HCEC 1CT (cell line): Measurements from ENCODE around the gene CACNG7.
"Not testable (repeated sequence)": the region's sequence is repeated elsewhere in the genome, so short reads cannot be mapped to it uniquely, and the experiment has no call there.

ENCODE experiments used
- DNase-seq: peaks from one replicate; pipeline ENCODE4 v3.0.0-alpha.2; 2017

CACNG7 gene

GRCh38 chr19:53906211-53907192 lies 2.6 kb upstream of the CACNG7 start:
- DNase-seq: peak; percentile 22

GRCh38 chr19:53907193-53907581 lies 1.9 kb upstream of the CACNG7 start:
- DNase-seq: no peak

GRCh38 chr19:53907690-53908089 lies 1.4 kb upstream of the CACNG7 start:
- DNase-seq: no peak

GRCh38 chr19:53908106-53908934 lies 758 bp upstream of the CACNG7 start:
- DNase-seq: peak; percentile 40

GRCh38 chr19:53909471-53910169 lies 542 bp downstream of the CACNG7 start:
- DNase-seq: no peak

- no peak for DNase-seq
These were observed 1.1 kb downstream of the CACNG7 start for GRCh38 chr19:53910170-53910518.

- DNase-seq: no peak
These were observed 3.6 kb downstream of the CACNG7 start for GRCh38 chr19:53912653-53913052.

- no peak for DNase-seq
These were observed 5.9 kb downstream of the CACNG7 start for GRCh38 chr19:53915000-53915399.

GRCh38 chr19:53916004-53916403 lies 6.9 kb downstream of the CACNG7 start:
- DNase-seq: no peak

GRCh38 chr19:53917356-53917755 lies 8.3 kb downstream of the CACNG7 start:
- DNase-seq: no peak

GRCh38 chr19:53927739-53928138 lies 18.7 kb downstream of the CACNG7 start:
- no peak for DNase-seq

- DNase-seq: no peak
These were observed 27.0 kb downstream of the CACNG7 start for GRCh38 chr19:53936029-53936428.

- no peak for DNase-seq
These were observed 33.1 kb downstream of the CACNG7 start for GRCh38 chr19:53942001-53942786.

GRCh38 chr19:53944416-53944815 lies 35.3 kb downstream of the CACNG7 start:
- no peak for DNase-seq

- no peak for DNase-seq
These were observed 35.9 kb downstream of the CACNG7 start for GRCh38 chr19:53944933-53945332.

GRCh38 chr19:53945441-53945840 lies 36.4 kb downstream of the CACNG7 start:
- no peak for DNase-seq

GRCh38 chr19:53945998-53946397 lies 36.9 kb downstream of the CACNG7 start:
- DNase-seq: no peak

- DNase-seq: no peak
These were observed 38.5 kb downstream of the CACNG7 start for GRCh38 chr19:53947624-53948023.

- DNase-seq: not testable (repeated sequence)
These were observed 39.5 kb downstream of the CACNG7 start for GRCh38 chr19:53948611-53949010.

- DNase-seq: no peak
These were observed 42.4 kb downstream of the CACNG7 start for GRCh38 chr19:53951436-53951835.

GRCh38 chr19:53951947-53952346 lies 42.9 kb downstream of the CACNG7 start:
- DNase-seq: no peak

GRCh38 chr19:53953383-53953782 lies 44.3 kb downstream of the CACNG7 start:
- no peak for DNase-seq
